Choroid plexus epithelial cell (primary cell): Measurements from ENCODE around the gene THSD8.

Experiments
- DNase-seq: peaks from one replicate; pipeline ENCODE4 v3.0.0-alpha.2; 2010; ENCODE audit warnings: low read depth
- H3K4me3 ChIP-seq: 2 replicates; pipeline ENCODE4 v1.5.1; 2011; ENCODE audit warnings: low read depth, mild to moderate bottlenecking, control low read depth, low read length, moderate library complexity
- CTCF ChIP-seq: conservative IDR thresholded peaks from 2 replicates; pipeline ENCODE4 v1.5.1; 2011; ENCODE audit warnings: low read depth, mild to moderate bottlenecking, control low read depth, inconsistent platforms, low read length, moderate library complexity

Gene THSD8

GRCh38 chr19:12801466-12802266 is at the start of gene THSD8, which contains the start of gene PRDX2:
TSS of gene THSD8 (plus strand) at chr19:12802069. CDS start at chr19:12802072, 3 bp downstream.
TSS of gene PRDX2 (minus strand) at chr19:12801800. CDS start at chr19:12801261, 539 bp downstream.
- no peak for TF ChIP-seq CTCF
- peak; percentile 83 for DNase-seq
- H3K4me3 ChIP-seq = peak within 1 kb of the TSS; percentile 89

GRCh38 chr19:12754465-12755196 is 47.2 kb upstream of the THSD8 start:
- no peak overlapping the region for H3K4me3 ChIP-seq
- DNase-seq = no peak
- no peak for TF ChIP-seq CTCF

- H3K4me3 ChIP-seq = no peak overlapping the region
- no peak for DNase-seq
- no peak for TF ChIP-seq CTCF
These were observed 45.6 kb upstream of the THSD8 start for GRCh38 chr19:12756150-12756883.

- TF ChIP-seq CTCF = peak; percentile 68
- peak; percentile 79 for DNase-seq
- H3K4me3 ChIP-seq = peak overlapping the region; percentile 49
These were observed 44.2 kb upstream of the THSD8 start for GRCh38 chr19:12757544-12758274.

GRCh38 chr19:12759686-12760085 is 42.2 kb upstream of the THSD8 start:
- no peak overlapping the region for H3K4me3 ChIP-seq
- no peak for TF ChIP-seq CTCF
- no peak for DNase-seq

GRCh38 chr19:12763100-12763499 is 38.8 kb upstream of the THSD8 start:
- DNase-seq = no peak
- TF ChIP-seq CTCF = no peak
- no peak overlapping the region for H3K4me3 ChIP-seq
